Astrocyte of the cerebellum (primary cell): ENCODE data around the gene GDPD5.

Experiments
- DNase-seq: peaks from one replicate; pipeline ENCODE4 v3.0.0-alpha.2; 2011; ENCODE audit warnings: low read depth
- H3K4me3 ChIP-seq: 2 replicates; pipeline ENCODE4 v1.5.1; 2011; ENCODE audit warnings: mild to moderate bottlenecking, low read depth, low read length, moderate library complexity
- CTCF ChIP-seq: IDR thresholded peaks from 2 replicates; pipeline ENCODE4 v1.5.1; 2012; ENCODE audit warnings: low read length, low read depth, moderate library complexity, mild to moderate bottlenecking; ENCODE audit errors: missing control alignments
- in situ Hi-C: cut with HindIII; loops from 2 replicates; pipeline ENCODE4 v1.10.0; 2017; ENCODE audit warnings: low sequenced_read_pairs

The GDPD5 gene

GRCh38 chr11:75425422-75425821 lies 100.3 kb downstream of the GDPD5 start:
- H3K4me3 ChIP-seq = no peak overlapping the region
- peak; percentile 20 for TF ChIP-seq CTCF
- in situ Hi-C loops = no loop called here
- DNase-seq = no peak

GRCh38 chr11:75424396-75424795 lies 101.3 kb downstream of the GDPD5 start:
- in situ Hi-C loops = no loop called here
- no peak for TF ChIP-seq CTCF
- no peak for DNase-seq
- no peak overlapping the region for H3K4me3 ChIP-seq

- in situ Hi-C loops = no loop called here
- no peak for DNase-seq
- TF ChIP-seq CTCF = no peak
- H3K4me3 ChIP-seq = no peak overlapping the region
These were observed 102.0 kb downstream of the GDPD5 start for GRCh38 chr11:75423721-75424120.

GRCh38 chr11:75422248-75423231 lies 103.2 kb downstream of the GDPD5 start:
- no peak overlapping the region for H3K4me3 ChIP-seq
- in situ Hi-C loops = no loop called here
- DNase-seq = no peak
- no peak for TF ChIP-seq CTCF

- no peak for DNase-seq
- in situ Hi-C loops = no loop called here
- TF ChIP-seq CTCF = no peak
- no peak overlapping the region for H3K4me3 ChIP-seq
These were observed 103.9 kb downstream of the GDPD5 start for GRCh38 chr11:75421902-75422247.

GRCh38 chr11:75421035-75421602 lies 104.6 kb downstream of the GDPD5 start:
- in situ Hi-C loops = no loop called here
- TF ChIP-seq CTCF = no peak
- no peak overlapping the region for H3K4me3 ChIP-seq
- DNase-seq = no peak
